Stimulated activated CD4-positive, alpha-beta T cell treated with anti-CD3 and anti-CD28 coated beads, Interleukin-12 subunit alpha, Interleukin-12 subunit beta, amount 100 ng/mL, for 48 hours (primary cell): Measurements from ENCODE around the gene DET1.
"Not testable (repeated sequence)": the region's sequence is repeated elsewhere in the genome, so short reads cannot be mapped to it uniquely, and the experiment has no call there.

Experiments
- DNase-seq, 3 donors: peaks; one replicate each; pipeline ENCODE4 v3.0.0-alpha.2; 2020; ENCODE audit warnings: low read depth in 2 of 3, low spot score in 1 of 3

DET1 gene

GRCh38 chr15:88546248-88547129, at the start of gene DET1:
Gene DET1 (minus strand): TSS chr15:88546681. CDS start chr15:88531705, 14,976 bp downstream.
- peak; percentile 89 to 95 (median 92) for DNase-seq

DNA sequence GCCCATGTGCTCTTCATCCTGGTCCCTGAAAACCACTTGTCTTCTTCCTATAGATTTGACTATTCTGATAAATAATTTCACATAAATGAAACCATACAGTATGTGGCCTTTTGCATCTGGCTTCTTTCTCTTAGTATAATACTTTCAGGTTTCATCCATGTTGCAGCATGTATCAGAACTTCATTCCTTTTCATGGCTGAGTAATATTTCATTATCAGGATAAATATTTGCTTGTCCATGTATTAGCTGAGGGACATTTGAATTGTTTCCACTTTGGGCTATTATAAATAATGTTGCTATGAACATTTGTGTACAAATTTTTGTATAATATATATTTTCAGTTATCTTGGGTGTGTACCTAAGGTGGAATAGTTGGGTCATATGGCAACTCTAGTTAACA, 44.9 kb upstream of the DET1 start:
- DNase-seq, result no peak

GRCh38 chr15:88590759-88591158, 44.3 kb upstream of the DET1 start:
- DNase-seq, result no peak

- no peak for DNase-seq
Measured at GRCh38 chr15:88586401-88587162, 40.1 kb upstream of the DET1 start.

- DNase-seq, result no peak
Measured at GRCh38 chr15:88580532-88580931, 34.1 kb upstream of the DET1 start.

GRCh38 chr15:88579322-88579721, 32.8 kb upstream of the DET1 start:
- no peak for DNase-seq

- DNase-seq, result no peak
Measured at GRCh38 chr15:88574655-88575054, 28.2 kb upstream of the DET1 start.

DNA sequence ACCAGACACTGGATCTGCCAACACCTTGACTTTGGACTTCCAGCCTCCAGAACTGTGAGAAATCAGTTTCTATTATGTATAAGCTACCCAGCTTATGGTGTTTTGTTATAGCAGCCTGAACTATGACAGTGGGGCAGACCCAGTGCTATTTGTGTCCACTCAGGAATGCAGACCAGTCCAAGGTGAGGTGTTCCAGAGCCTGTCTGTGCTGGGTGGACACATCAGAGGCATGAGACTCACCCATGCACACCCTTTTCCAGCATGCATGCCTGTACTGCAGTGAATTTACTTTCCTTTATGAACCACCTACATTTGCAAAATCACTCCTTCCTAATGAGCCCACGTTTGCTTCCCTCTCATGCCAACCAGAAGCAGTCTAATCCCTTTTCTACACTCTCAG, 27.6 kb upstream of the DET1 start:
- DNase-seq, result no peak

- DNase-seq, result no peak
Measured at GRCh38 chr15:88571852-88572259, 25.4 kb upstream of the DET1 start.

DNA sequence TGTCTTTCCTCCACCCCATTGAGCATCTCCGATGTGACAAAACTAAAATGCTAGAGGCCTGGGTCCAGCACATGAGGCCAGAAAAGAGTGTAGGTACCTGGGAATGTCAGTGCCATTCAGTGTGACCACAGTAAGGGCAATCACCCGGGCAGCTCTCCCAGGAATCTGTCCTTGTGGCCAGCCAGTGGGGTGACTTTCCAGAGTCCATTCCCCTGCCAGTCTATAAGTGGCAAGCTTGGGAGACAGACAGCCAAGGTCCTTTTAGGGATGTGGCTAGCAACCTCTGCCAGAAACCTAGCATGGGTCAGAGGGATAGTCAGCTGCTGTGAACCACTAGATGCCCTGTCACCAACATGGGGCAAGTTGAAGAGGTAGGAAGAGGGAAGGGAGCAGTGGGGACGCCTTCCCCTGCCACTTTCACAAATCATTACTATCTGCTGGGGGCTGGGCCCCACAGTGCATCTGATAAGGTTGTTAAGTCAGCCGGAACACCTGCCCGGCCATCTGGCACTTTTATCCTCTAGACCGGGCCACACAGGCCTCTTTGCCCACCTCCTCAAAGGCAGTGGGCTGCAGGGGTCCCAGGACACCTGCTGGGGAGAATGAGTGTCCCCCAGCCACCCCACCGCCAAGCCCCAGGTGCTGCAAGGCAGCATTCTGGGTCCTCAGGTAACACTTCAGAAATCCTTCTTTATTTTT, 24.8 kb upstream of the DET1 start:
- no peak for DNase-seq

DNA sequence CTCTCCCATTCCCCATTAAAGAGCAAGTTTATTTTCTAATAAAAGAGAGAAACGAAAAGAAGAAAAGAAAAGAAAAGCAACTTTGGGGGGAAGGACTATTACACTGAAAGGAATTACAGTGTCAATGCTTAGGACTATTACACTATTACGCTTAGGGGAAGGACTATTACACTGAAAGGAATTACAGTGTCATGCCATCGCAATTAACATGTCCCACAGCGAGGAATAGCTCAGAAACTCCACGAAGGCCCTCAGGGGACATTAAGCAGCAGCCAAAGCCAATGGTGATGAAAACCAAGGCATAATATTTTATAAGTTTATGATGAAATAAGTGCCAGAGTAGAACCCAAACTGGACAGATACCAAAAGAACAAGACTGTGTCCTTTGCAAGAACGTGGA, 22.1 kb upstream of the DET1 start:
- DNase-seq, result no peak

GRCh38 chr15:88564741-88565140, 18.3 kb upstream of the DET1 start:
- no peak for DNase-seq

DNA sequence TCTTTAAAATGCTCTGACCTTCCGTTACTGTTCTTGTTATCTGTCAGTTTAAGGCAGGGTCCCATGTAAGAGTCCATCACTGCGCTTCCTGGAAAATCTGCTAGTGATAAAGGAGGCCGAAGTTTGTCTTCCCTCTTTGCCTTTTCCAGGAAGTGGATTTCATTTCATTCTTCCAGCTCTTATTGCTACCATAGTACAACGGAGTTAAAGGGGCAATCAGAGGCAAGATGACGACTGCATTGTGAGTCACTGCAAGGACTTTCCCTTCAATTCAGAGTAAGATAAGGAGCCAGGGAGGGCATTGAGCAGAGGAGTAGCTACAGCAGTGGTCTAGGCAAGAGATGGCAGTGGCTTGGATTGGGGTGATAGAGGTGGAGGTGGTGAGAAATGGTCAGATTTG, 17.2 kb upstream of the DET1 start:
- no peak for DNase-seq

DNA sequence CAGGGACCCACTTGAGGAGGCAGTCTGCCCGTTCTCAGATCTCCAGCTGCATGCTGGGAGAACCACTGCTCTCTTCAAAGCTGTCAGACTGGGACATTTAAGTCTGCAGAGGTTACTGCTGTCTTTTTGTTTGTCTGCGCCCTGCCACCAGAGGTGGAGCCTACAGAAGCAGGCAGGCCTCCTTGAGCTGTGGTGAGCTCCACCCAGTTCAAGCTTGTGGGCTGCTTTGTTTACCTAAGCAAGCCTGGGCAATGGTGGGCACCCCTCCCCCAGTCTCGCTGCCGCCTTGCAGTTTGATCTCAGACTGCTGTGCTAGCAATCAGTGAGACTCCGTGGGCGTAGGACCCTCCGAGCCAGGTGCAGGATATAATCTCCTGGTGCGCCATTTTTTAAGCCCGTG, 13.1 kb upstream of the DET1 start:
- not testable (repeated sequence) for DNase-seq

DNA sequence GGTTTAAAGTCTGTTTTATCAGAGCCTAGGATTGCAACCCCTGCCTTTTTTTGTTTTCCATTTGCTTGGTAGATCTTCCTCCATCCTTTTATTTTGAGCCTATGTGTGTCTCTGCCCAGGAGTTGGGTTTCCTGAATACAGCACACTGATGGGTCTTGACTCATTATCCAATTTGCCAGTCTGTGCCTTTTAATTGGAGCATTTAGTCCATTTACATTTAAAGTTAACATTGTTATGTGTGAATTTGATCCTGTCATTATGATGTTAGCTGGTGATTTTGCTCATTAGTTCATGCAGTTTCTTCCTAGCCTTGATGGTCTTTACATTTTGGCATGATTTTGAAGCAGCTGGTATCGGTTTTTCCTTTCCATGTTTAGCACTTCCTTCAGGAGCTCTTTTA, 11.5 kb upstream of the DET1 start:
- DNase-seq, result not testable (repeated sequence)

DNA sequence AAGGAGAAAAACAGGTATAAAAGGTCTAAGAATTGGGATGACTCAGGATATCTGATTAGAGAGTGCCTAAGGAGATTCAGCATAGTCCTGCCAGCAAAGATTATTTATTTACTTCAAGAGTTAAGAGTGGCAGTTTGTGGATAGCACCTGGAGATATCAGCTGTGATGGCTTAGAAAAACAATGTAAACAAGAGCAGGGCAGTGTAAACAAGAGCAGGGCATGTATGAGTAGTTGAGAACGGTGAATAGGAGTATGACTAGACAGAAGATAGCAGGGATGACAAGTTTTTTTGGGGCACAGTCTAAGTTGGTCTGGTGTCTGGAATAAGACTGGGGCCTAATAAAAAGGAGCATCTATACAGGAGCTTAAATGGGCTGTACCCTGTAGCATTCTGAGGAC, 1.5 kb upstream of the DET1 start:
- not testable (repeated sequence) for DNase-seq

DNA sequence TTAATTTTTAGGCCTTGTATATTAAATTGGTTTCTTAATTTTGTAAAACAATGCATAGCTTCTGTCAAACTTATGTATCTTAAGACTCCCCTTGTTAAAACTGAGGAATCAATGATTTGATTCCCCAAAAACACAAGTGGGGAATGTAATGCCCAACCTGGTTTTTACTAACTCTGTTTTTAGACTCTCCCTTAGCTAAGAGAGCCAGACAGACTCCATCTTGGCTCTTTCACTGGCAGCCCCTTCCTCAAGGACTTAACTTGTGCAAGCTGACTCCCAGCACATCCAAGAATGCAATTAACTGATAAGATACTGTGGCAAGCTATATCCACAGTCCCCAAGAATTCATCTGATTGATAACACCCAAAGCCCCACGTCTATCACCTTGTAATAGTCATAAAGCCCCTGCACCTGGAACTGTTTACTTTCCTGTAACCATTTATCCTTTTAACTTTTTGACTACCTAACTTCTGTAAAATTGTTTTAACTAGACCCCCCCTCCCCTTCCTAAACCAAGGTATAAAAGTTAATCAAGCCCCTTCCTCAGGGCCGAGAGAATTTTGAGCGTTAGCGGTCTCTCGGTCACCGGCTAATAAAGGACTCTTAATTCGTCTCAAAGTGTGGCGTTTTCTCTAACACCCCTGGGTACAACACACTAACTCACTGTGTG, 768 bp downstream of the DET1 start:
- DNase-seq, result not testable (repeated sequence)

- DNase-seq, result no peak
Measured at GRCh38 chr15:88543065-88543776, 3.3 kb downstream of the DET1 start.

DNA sequence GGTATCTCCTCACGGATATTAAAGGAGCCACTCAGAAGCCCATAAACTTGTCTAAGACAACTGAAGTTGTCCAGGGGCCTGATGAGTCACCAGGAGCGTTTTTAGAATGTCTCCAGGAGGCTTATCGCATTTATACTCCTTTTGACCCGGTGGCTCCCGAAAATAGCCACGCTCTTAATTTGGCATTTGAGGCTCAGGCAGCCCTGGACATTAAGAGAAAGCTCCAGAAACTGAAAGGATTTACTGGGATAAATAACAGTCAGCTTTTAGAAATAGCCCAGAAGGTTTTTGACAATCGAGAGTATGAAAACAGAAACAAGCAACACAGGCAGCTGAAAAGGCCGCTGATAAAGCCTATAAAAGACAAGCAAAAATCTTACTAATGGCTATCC, 4.1 kb downstream of the DET1 start:
- no peak for DNase-seq

- no peak for DNase-seq
Measured at GRCh38 chr15:88541709-88542341, 4.7 kb downstream of the DET1 start.
